ENCODE measurements around the gene ZBTB40.

ZBTB40 gene

DNA sequence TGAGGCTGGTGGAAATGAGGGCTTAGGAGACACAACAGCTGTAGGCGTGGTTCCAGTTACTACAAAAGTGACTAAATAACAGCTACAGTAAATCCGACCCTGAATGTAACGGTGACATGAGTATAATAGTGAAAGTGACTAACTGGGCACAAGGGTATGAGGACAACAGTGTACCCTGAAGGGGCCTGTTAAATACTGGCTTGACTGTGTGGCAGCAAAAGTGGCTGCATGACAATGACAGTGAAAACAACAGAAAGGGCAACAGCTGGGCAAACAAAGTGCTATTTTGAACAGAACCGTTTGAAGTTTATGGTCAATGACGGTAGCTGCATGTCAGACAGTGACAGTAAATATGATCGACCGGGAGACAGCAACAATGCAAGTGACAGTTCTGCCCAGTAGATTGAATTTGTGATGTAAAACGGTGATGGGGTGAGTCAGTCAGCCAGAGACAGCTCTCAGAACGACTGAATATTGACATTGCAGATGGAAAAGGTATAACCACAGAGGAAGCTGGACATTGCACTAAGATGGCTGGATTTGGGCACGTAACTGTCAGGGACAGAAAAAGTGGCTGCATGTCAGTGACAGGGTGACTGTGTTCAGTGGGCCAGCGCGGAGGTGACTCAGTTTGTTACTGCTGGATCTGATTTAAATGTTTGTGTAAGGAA lies 1.2 kb upstream of the ZBTB40 start:
- Histone ChIP-seq H3K9me3 (ENCODE audit: control insufficient read depth, low read length) (no peaks in the 10 kb centered on the region), H3K27ac (ENCODE audit: insufficient read depth, low read depth, low read length, poor library complexity, severe bottlenecking) (no peak overlapping the region), H3K4me1 (ENCODE audit: control insufficient read depth, insufficient read depth, low read length) (peaks cover 6% of the 10 kb centered on the region), H3K36me3 (ENCODE audit: control insufficient read depth, insufficient read depth, low read length) (no peaks in the 10 kb centered on the region), H3K4me3 (ENCODE audit: insufficient read depth, low read depth, low read length) (no peak overlapping the region), H3K27me3 (ENCODE audit: control insufficient read depth, insufficient read depth, low read length, poor library complexity, severe bottlenecking) (no peaks in the 10 kb centered on the region)
- 85% methylated on average over 12 of the region's 12 CpGs for WGBS, 2 experiments

DNA sequence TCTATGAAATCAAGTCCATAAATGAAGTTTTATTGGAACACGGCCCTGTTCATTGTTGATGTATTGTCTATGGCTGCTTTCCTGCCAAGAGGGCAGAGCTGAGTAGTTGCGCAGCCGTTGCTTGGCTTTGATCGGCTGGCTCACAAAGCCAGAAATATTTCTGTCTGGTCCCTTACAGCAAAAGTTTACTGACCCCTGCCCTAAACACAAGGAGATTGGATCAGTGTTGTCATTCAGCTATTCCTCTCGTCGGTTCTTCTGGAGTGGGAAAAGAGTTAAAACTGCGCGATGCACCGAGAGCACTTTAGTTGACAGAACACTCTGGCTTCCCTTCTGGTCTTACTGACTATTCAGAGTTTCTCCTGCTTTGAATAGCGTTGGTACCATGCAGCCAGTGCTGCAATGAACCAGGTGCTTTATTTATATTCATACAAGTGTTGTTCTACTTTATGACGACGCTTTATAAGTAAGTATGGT lies 868 bp downstream of the ZBTB40 start:
- whole genome bisulfite sequencing, 2 experiments: 12 to 16% methylated on average over 12 of the region's 12 CpGs
- peak overlapping the region; percentile 100 for H3K4me3 ChIP-seq (ENCODE audit: insufficient read depth, low read depth, low read length)
- H3K27ac ChIP-seq (ENCODE audit: insufficient read depth, low read depth, low read length, poor library complexity, severe bottlenecking): peak overlapping the region; percentile 84
- H3K9me3 ChIP-seq (ENCODE audit: control insufficient read depth, low read length): no peaks in the 10 kb centered on the region
- H3K36me3 ChIP-seq (ENCODE audit: control insufficient read depth, insufficient read depth, low read length): no peaks in the 10 kb centered on the region
- peaks cover 6% of the 10 kb centered on the region for H3K4me1 ChIP-seq (ENCODE audit: control insufficient read depth, insufficient read depth, low read length)
- no peaks in the 10 kb centered on the region for H3K27me3 ChIP-seq (ENCODE audit: control insufficient read depth, insufficient read depth, low read length, poor library complexity, severe bottlenecking)

DNA sequence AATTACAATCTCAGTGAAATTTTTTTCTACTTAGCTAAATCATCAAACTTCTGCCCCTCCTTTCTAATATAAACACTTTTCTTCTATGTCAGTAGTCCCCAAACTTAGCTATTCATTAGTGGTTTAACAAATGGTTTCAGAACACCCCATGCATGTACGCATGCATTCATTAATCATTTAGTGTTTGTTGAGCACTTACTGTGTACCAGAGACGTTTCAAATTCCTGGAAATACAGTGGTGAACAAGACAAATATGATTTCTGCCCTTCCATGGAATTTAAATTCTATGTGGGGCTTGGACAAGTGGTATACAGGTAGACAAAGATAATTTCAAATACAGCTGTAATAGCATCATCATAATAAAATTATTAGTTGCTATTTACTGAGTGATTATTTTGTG lies 1.5 kb downstream of the ZBTB40 start:
- no peaks in the 10 kb centered on the region for H3K36me3 ChIP-seq (ENCODE audit: control insufficient read depth, insufficient read depth, low read length)
- H3K4me1 ChIP-seq (ENCODE audit: control insufficient read depth, insufficient read depth, low read length): peaks cover 6% of the 10 kb centered on the region
- no peak overlapping the region for H3K27ac ChIP-seq (ENCODE audit: insufficient read depth, low read depth, low read length, poor library complexity, severe bottlenecking)
- H3K27me3 ChIP-seq (ENCODE audit: control insufficient read depth, insufficient read depth, low read length, poor library complexity, severe bottlenecking): no peaks in the 10 kb centered on the region
- no peaks in the 10 kb centered on the region for H3K9me3 ChIP-seq (ENCODE audit: control insufficient read depth, low read length)
- WGBS, 2 experiments: 94 to 98% methylated on average over 2 of the region's 2 CpGs
- H3K4me3 ChIP-seq (ENCODE audit: insufficient read depth, low read depth, low read length): peak overlapping the region; percentile 100

DNA sequence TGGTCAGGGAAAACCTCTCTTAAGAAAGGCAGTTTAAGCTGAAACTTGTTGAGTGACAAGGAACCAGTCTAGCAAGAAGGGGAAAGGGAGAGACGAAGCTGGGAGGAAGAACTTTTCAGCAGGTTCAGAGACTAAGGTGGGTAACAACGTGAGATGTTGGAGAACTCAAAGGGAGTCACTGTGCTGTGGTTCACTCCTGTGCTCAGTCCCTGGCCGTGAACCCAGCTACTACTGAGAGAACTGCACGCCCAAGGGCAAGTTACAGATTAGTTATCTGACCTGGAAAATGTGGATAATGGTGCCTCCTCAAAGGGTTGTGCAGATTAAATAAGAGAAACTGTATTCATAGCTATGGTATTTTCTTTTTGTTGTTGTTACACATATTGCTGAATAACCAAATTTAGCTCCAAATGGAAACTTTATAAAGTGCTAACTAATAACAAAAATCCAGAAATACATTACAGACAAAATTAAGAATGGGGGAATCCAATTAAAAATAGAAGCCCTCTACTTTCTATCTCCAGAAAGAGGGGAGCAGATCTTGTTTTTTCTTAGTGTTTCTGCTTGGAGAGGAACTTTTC lies 2.9 kb downstream of the ZBTB40 start:
- no peaks in the 10 kb centered on the region for H3K36me3 ChIP-seq (ENCODE audit: control insufficient read depth, insufficient read depth, low read length)
- 87 to 89% methylated on average over 4 of the region's 4 CpGs for WGBS, 2 experiments
- no peak overlapping the region for H3K4me3 ChIP-seq (ENCODE audit: insufficient read depth, low read depth, low read length)
- peaks cover 6% of the 10 kb centered on the region for H3K4me1 ChIP-seq (ENCODE audit: control insufficient read depth, insufficient read depth, low read length)
- no peaks in the 10 kb centered on the region for H3K27me3 ChIP-seq (ENCODE audit: control insufficient read depth, insufficient read depth, low read length, poor library complexity, severe bottlenecking)
- H3K27ac ChIP-seq (ENCODE audit: insufficient read depth, low read depth, low read length, poor library complexity, severe bottlenecking): no peak overlapping the region
- H3K9me3 ChIP-seq (ENCODE audit: control insufficient read depth, low read length): no peaks in the 10 kb centered on the region

DNA sequence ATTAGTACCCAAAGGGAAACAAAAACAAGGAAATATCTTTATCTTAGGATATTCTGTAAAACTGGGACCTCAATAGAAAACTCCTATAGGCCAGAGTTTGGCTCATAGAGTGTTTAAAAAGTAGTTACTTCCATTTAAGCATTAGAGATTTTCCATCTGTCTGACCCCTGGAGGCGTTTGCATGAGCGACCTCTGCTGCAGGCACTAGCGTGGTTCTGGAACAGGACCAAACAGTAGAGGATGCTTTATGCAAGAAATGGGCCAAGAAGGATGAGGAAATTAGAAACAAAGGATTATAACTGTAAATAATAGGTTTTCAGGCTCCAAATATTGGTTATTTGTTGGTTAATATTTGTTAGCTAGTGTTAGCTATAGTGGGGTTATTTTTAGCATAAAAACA lies 5.7 kb downstream of the ZBTB40 start:
- H3K27me3 ChIP-seq (ENCODE audit: control insufficient read depth, insufficient read depth, low read length, poor library complexity, severe bottlenecking): no peaks in the 10 kb centered on the region
- H3K9me3 ChIP-seq (ENCODE audit: control insufficient read depth, low read length): no peaks in the 10 kb centered on the region
- H3K27ac ChIP-seq (ENCODE audit: insufficient read depth, low read depth, low read length, poor library complexity, severe bottlenecking): no peak overlapping the region
- H3K36me3 ChIP-seq (ENCODE audit: control insufficient read depth, insufficient read depth, low read length): no peaks in the 10 kb centered on the region
- no peak overlapping the region for H3K4me3 ChIP-seq (ENCODE audit: insufficient read depth, low read depth, low read length)
- 85 to 95% methylated on average over 3 of the region's 3 CpGs for WGBS, 2 experiments
- H3K4me1 ChIP-seq (ENCODE audit: control insufficient read depth, insufficient read depth, low read length): peaks cover 6% of the 10 kb centered on the region

DNA sequence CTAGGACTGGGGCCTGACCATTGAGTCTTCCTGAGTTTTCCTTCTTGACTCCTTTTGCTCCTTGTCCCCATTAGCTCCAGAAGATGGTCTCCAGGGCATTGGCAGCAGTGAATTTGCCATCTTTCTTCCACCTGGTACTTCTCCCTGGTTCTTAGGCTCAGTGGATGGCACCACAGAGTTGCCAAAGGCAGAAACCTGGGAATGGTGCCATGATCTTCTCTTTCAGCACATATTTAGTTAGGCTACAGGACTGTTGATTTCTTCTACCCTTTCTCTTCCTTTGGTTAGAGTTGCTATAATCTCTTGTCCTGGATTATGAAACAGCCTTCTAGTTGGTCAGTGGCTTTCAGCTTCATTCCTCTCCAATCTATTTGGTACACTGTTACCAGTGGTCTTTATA lies 6.2 kb downstream of the ZBTB40 start:
- H3K4me1 ChIP-seq (ENCODE audit: control insufficient read depth, insufficient read depth, low read length): peaks cover 5% of the 10 kb centered on the region
- H3K9me3 ChIP-seq (ENCODE audit: control insufficient read depth, low read length): no peaks in the 10 kb centered on the region
- no peaks in the 10 kb centered on the region for H3K27me3 ChIP-seq (ENCODE audit: control insufficient read depth, insufficient read depth, low read length, poor library complexity, severe bottlenecking)
- no peaks in the 10 kb centered on the region for H3K36me3 ChIP-seq (ENCODE audit: control insufficient read depth, insufficient read depth, low read length)
- no peak overlapping the region for H3K4me3 ChIP-seq (ENCODE audit: insufficient read depth, low read depth, low read length)
- H3K27ac ChIP-seq (ENCODE audit: insufficient read depth, low read depth, low read length, poor library complexity, severe bottlenecking): no peak overlapping the region

DNA sequence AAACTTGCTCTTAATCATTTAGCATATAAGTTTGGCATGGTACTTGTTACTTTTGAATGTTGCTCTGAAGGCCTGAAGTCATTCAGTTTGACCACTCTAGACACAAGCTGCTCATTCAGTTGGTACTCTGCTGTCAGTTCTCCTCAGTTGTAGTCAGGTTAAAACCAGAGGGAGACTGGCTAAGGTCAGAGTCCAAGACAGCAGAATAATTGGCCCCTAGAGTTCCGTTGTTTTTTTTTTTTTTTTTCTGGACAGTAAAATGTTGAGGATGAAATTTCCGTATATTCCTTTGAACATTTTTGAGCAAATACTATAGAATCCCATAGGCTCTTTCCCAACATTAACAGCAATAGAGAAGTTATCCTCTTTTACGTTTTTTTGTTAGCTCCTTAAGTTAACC lies 9.4 kb downstream of the ZBTB40 start:
- no peaks in the 10 kb centered on the region for H3K9me3 ChIP-seq (ENCODE audit: control insufficient read depth, low read length)
- no peak overlapping the region for H3K4me3 ChIP-seq (ENCODE audit: insufficient read depth, low read depth, low read length)
- H3K36me3 ChIP-seq (ENCODE audit: control insufficient read depth, insufficient read depth, low read length): no peaks in the 10 kb centered on the region
- H3K27me3 ChIP-seq (ENCODE audit: control insufficient read depth, insufficient read depth, low read length, poor library complexity, severe bottlenecking): no peaks in the 10 kb centered on the region
- no peak overlapping the region for H3K27ac ChIP-seq (ENCODE audit: insufficient read depth, low read depth, low read length, poor library complexity, severe bottlenecking)
- H3K4me1 ChIP-seq (ENCODE audit: control insufficient read depth, insufficient read depth, low read length): no peaks in the 10 kb centered on the region
- 92% methylated on average over 2 of the region's 3 CpGs; no CpG with 5 or more reads in 1 of the 2 experiments for WGBS, 2 experiments

DNA sequence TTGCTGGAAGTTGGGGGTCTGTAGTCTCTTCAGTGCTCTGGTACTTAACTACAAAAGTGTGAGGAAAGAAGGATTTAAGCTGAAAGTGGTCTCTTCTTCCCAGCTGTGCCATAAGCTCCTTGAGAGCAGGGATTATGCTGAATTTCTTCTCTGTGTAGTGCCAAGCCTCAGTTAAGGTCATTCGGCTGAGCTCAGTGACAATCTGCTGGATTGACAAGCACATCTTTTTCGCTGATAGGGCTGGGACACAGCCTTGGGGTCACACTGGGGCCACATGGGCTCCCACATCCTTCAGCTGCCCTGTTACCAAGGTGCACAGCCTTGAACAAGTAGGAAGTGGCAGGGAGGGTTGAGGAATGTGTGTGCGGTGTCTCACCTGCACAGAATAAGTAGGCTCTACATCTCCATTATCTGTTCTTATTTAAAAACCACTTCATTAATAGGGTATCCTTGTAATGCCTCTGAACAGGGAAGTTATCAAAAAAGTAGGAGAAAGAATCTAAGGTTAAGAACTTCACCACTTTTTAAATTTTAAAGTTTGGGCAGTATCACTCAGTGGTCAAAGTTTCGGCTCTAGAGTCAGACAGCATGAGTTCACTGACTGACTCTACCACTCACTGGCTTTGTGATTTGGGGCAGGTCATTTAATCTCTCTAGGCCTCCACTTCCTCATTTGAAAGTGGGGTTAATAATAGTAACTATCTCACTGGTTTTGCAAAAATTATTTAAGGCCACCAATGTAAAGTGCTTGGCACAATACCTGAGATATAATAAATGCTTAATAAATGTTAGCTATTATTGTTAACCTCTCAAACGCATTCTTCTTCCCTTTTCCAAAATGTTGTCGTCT lies 10.3 kb downstream of the ZBTB40 start:
- H3K4me1 ChIP-seq (ENCODE audit: control insufficient read depth, insufficient read depth, low read length): no peaks in the 10 kb centered on the region
- H3K27me3 ChIP-seq (ENCODE audit: control insufficient read depth, insufficient read depth, low read length, poor library complexity, severe bottlenecking): no peaks in the 10 kb centered on the region
- H3K27ac ChIP-seq (ENCODE audit: insufficient read depth, low read depth, low read length, poor library complexity, severe bottlenecking): no peak overlapping the region
- no peaks in the 10 kb centered on the region for H3K9me3 ChIP-seq (ENCODE audit: control insufficient read depth, low read length)
- no peak overlapping the region for H3K4me3 ChIP-seq (ENCODE audit: insufficient read depth, low read depth, low read length)
- H3K36me3 ChIP-seq (ENCODE audit: control insufficient read depth, insufficient read depth, low read length): no peaks in the 10 kb centered on the region
- 91% methylated on average over 5 to 6 of the region's 6 CpGs for WGBS, 2 experiments

DNA sequence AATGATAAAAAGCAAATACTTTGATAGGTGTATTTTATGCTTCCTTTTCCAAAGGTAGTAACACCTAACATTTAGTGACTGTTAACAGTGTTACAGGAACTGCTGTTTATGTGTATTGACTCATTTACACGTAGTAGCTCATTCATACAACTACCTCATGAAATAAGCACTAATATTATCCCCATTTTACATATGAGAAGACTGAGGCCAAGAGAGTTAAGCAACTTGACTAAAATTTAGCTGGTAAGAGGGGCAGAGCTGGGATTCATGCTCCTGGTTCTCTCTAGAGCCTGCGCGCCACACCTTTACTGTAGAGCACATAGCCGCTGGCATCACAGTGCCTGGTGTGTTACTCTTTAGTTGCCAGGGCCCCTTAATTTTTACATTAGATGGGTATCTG lies 11.3 kb downstream of the ZBTB40 start:
- whole genome bisulfite sequencing, 2 experiments: 92 to 95% methylated on average over 4 of the region's 4 CpGs
- no peak overlapping the region for H3K27ac ChIP-seq (ENCODE audit: insufficient read depth, low read depth, low read length, poor library complexity, severe bottlenecking)
- no peaks in the 10 kb centered on the region for H3K4me1 ChIP-seq (ENCODE audit: control insufficient read depth, insufficient read depth, low read length)
- H3K36me3 ChIP-seq (ENCODE audit: control insufficient read depth, insufficient read depth, low read length): no peaks in the 10 kb centered on the region
- no peak overlapping the region for H3K4me3 ChIP-seq (ENCODE audit: insufficient read depth, low read depth, low read length)
- no peaks in the 10 kb centered on the region for H3K9me3 ChIP-seq (ENCODE audit: control insufficient read depth, low read length)
- H3K27me3 ChIP-seq (ENCODE audit: control insufficient read depth, insufficient read depth, low read length, poor library complexity, severe bottlenecking): no peaks in the 10 kb centered on the region

DNA sequence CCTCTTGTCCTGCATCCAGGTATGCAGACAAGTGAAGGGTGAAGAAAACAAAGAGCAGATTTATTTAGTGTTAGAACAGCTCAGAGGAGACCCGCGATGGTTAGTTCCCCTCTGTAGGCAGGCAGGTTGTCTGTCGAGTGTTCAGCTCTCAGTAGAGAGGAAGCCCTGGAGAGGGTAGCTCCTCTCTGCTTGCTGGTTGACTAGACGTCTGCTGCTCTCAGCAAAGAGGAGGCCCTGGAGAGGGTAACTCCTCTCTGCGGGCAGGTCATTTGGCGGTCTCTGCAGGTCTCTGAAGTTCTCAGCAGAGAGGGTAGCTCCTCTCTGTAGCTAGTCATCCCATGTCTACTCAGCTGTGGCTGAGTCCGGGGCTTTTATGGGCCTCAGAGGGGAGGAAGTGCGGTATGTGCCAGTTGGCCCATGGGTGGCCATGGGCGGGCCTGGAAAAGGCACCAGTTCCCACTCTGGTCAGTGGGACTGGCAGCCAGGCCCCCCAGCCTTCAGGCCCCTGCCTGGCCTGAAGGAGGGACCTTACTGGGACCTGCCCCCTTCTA lies 13.4 kb downstream of the ZBTB40 start:
- H3K4me3 ChIP-seq (ENCODE audit: insufficient read depth, low read depth, low read length): no peak overlapping the region
- H3K4me1 ChIP-seq (ENCODE audit: control insufficient read depth, insufficient read depth, low read length): no peaks in the 10 kb centered on the region
- WGBS, 2 experiments: 91% methylated on average over 9 of the region's 9 CpGs
- H3K27ac ChIP-seq (ENCODE audit: insufficient read depth, low read depth, low read length, poor library complexity, severe bottlenecking): no peak overlapping the region
- H3K9me3 ChIP-seq (ENCODE audit: control insufficient read depth, low read length): no peaks in the 10 kb centered on the region
- no peaks in the 10 kb centered on the region for H3K27me3 ChIP-seq (ENCODE audit: control insufficient read depth, insufficient read depth, low read length, poor library complexity, severe bottlenecking)
- no peaks in the 10 kb centered on the region for H3K36me3 ChIP-seq (ENCODE audit: control insufficient read depth, insufficient read depth, low read length)
